Activated CD8-positive, alpha-beta T cell treated with anti-CD3 and anti-CD28 coated beads for 36 hours (primary cell): Measurements from ENCODE around the gene SNX20. TPM values are rescaled to one million over a fixed set of nuclear protein-coding genes. Genes with fewer than 3 reads are reported as not detected.
A peak's percentile ranks its signal among the peaks of the same experiment; 100 is the strongest.

Source experiments
- ATAC-seq: fragments of 200-7000 bp; cut with Tn5 transposase; one replicate; pipeline ENCODE4 v1.10.0; 2021; ENCODE audit warnings: mild to moderate bottlenecking, moderate library complexity
- CTCF ChIA-PET: fragments of 350-600 bp; sonication (Branson Sonifier 250); formaldehyde crosslinking; loops from one replicate; lab custom pipeline; 2021; ENCODE audit warnings: antibody characterized with exemption; lab: Charles Lee
- POLR2A ChIA-PET: fragments of 350-600 bp; sonication (Branson Sonifier 250); formaldehyde crosslinking; loops from one replicate; lab custom pipeline; 2021; ENCODE audit warnings: antibody characterized with exemption; lab: Charles Lee
- DNase-seq: peaks from one replicate; pipeline ENCODE4 v3.0.0-alpha.2; 2020
- H3K27ac Mint-ChIP-seq: one replicate; pipeline ENCODE4 v1.8.0; 2021; ENCODE audit warnings: mild to moderate bottlenecking, mixed read lengths
- H3K27me3 Mint-ChIP-seq: one replicate; pipeline ENCODE4 v1.8.0; 2021; ENCODE audit warnings: mixed read lengths
- H3K36me3 Mint-ChIP-seq: one replicate; pipeline ENCODE4 v1.8.0; 2021; ENCODE audit warnings: low read depth, mixed read lengths
- H3K4me1 Mint-ChIP-seq: one replicate; pipeline ENCODE4 v1.8.0; 2021; ENCODE audit warnings: low read depth, mixed read lengths
- H3K4me3 Mint-ChIP-seq: one replicate; pipeline ENCODE4 v1.8.0; 2021; ENCODE audit warnings: mild to moderate bottlenecking, moderate library complexity, mixed read lengths
- H3K9me3 Mint-ChIP-seq: one replicate; pipeline ENCODE4 v1.8.0; 2021; ENCODE audit warnings: mixed read lengths
- CTCF ChIP-seq: fragments of 200-600 bp; IDR thresholded peaks from one replicate; pipeline ENCODE4 v1.8.0; 2022; ENCODE audit warnings: antibody characterized with exemption, mild to moderate bottlenecking
- intact Hi-C: fragments of 100-400 bp; cut with micrococcal nuclease; formaldehyde crosslinking; loops from one replicate; pipeline ENCODE4 v1.10.0; 2022
- total RNA-seq, 2 experiments: library from RNA; stranded (reverse); gene quantifications; one replicate each; pipeline ENCODE4 v1.2.3, GENCODE V29; 2021

SNX20 gene
- total RNA-seq, 2 experiments from 2014 or later, result 24.6 to 25.0 TPM

- POLR2A ChIA-PET, result interaction anchor here (0.6 kb wide), 1 partner anchor 44 kb away, joined by 3 read pairs; no protein-coding TSS in a partner anchor
- H3K9me3 Mint-ChIP-seq, result no peaks in the 10 kb centered on the region
- ATAC-seq, result no peak
Measured at GRCh38 chr16:50628156-50628802, 52.8 kb downstream of the SNX20 start.

GRCh38 chr16:50627419-50627818 lies 53.7 kb downstream of the SNX20 start:
- POLR2A ChIA-PET, result no interaction called here
- Mint-ChIP-seq H3K36me3 (no peaks in the 10 kb centered on the region), H3K9me3 (no peaks in the 10 kb centered on the region), H3K4me1 (peaks cover 29% of the 10 kb centered on the region), H3K27ac (peak overlapping the region; percentile 54), H3K27me3 (no peaks in the 10 kb centered on the region), H3K4me3 (no peak overlapping the region)
- CTCF ChIA-PET, result interaction anchor here (0.8 to 5.1 kb wide), 9 partner anchors 11 to 209 kb away, joined by 3 to 28 read pairs (median 3); no protein-coding TSS in a partner anchor
- intact Hi-C loops, result no loop called here
- TF ChIP-seq CTCF, result peak; percentile 32
- DNase-seq (peak; percentile 75), ATAC-seq (peak; percentile 84)

More at GRCh38 chr16:50628156-50628802, 52.8 kb downstream of the SNX20 start:
- CTCF ChIA-PET, result interaction anchor here (0.8 to 5.1 kb wide), 5 partner anchors 14 to 178 kb away, joined by 3 to 28 read pairs (median 5); no protein-coding TSS in a partner anchor
- no peaks in the 10 kb centered on the region for H3K27me3 Mint-ChIP-seq
- no peak for TF ChIP-seq CTCF
- no peak for DNase-seq
- no peaks in the 10 kb centered on the region for H3K36me3 Mint-ChIP-seq
- peaks cover 29% of the 10 kb centered on the region for H3K4me1 Mint-ChIP-seq
- intact Hi-C loops, result no loop called here
- H3K27ac Mint-ChIP-seq, result no peak overlapping the region
- H3K4me3 Mint-ChIP-seq, result no peak overlapping the region

GRCh38 chr16:50626868-50627267 lies 54.2 kb downstream of the SNX20 start:
- no peaks in the 10 kb centered on the region for H3K27me3 Mint-ChIP-seq
- H3K4me1 Mint-ChIP-seq, result peaks cover 29% of the 10 kb centered on the region
- no peak overlapping the region for H3K4me3 Mint-ChIP-seq
- peak overlapping the region; percentile 54 for H3K27ac Mint-ChIP-seq
- H3K36me3 Mint-ChIP-seq, result no peaks in the 10 kb centered on the region
- CTCF ChIA-PET, result interaction anchor here (0.9 to 5.1 kb wide), 8 partner anchors 11 to 208 kb away, joined by 3 to 28 read pairs (median 3); no protein-coding TSS in a partner anchor
- POLR2A ChIA-PET, result interaction anchor here (1.7 kb wide), 2 partner anchors 9 to 13 kb away, joined by 3 to 5 read pairs; no protein-coding TSS in a partner anchor
- no peak for TF ChIP-seq CTCF
- DNase-seq (no peak), ATAC-seq (peak; percentile 38)
- no peaks in the 10 kb centered on the region for H3K9me3 Mint-ChIP-seq
- intact Hi-C loops, result no loop called here

- DNase-seq (no peak), ATAC-seq (no peak)
- CTCF ChIA-PET, result interaction anchor here (1.1 to 5.1 kb wide), 3 partner anchors 39 to 181 kb away, joined by 3 to 28 read pairs (median 5); no protein-coding TSS in a partner anchor
- Mint-ChIP-seq H3K36me3 (no peaks in the 10 kb centered on the region), H3K9me3 (no peaks in the 10 kb centered on the region), H3K4me1 (peaks cover 29% of the 10 kb centered on the region), H3K27ac (no peak overlapping the region), H3K27me3 (no peaks in the 10 kb centered on the region), H3K4me3 (no peak overlapping the region)
- POLR2A ChIA-PET, result interaction anchor here (1.7 kb wide), 2 partner anchors 10 to 12 kb away, joined by 3 to 5 read pairs; no protein-coding TSS in a partner anchor
- intact Hi-C loops, result no loop called here
- no peak for TF ChIP-seq CTCF
Measured at GRCh38 chr16:50625374-50625773, 55.7 kb downstream of the SNX20 start.

- H3K27ac Mint-ChIP-seq, result no peak overlapping the region
- ChIA-PET CTCF (interaction anchor here (0.7 to 1.8 kb wide), 4 partner anchors 41 to 182 kb away, joined by 3 to 7 read pairs (median 4); no protein-coding TSS in a partner anchor), POLR2A (no interaction called here)
- H3K4me3 Mint-ChIP-seq, result no peak overlapping the region
- intact Hi-C loops, result no loop called here
- peaks cover 29% of the 10 kb centered on the region for H3K4me1 Mint-ChIP-seq
- no peaks in the 10 kb centered on the region for H3K9me3 Mint-ChIP-seq
- H3K27me3 Mint-ChIP-seq, result no peaks in the 10 kb centered on the region
- no peak for TF ChIP-seq CTCF
- no peaks in the 10 kb centered on the region for H3K36me3 Mint-ChIP-seq
- no peak for DNase-seq
- ATAC-seq, result no peak
Measured at GRCh38 chr16:50624449-50624970, 56.6 kb downstream of the SNX20 start.
